ENCODE results near the gene GNAZ.

Gene GNAZ

DNA sequence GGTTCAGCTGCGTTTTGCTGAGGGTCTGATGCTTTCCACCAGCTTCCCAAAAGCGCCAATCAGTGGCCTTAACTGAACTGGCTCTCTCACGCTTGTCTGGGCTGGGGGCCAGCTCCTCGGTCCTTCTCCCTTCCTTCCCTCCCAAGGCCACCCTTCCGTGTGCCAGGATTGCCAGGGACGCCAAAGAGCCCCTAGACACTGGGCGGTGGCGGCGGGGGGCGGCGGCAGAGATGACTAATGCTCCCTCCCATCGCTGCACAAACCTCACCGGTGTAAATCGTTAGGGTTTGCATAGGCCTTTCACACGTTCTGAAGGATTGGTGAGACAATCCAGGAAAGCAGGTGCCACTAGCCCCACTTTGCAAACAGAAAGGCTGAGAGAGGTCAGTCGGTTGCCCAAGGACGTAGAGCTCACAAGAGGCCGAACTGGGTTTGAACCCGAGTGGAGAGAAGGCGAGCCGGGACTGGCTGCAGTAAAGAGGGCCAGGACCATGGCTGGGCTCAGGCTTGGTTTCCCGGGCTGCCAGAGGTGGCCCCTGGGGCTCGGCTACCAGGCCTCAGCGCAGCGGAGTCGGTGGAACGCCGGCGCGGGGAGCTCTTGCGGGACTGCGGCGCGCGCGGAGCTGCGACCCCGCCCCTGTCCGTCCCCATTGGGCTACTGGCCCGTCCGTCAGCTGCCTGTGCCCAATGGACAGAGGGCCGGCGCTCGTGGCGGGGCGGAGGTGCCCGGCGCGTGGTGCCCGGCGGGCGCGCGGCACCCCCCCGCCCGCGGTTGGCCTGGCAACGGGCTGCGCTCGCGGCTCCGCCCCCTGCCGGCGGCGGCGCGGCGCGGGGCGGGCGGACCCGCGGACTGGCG is 589 bp upstream of the GNAZ start:
- peak; percentile 80 to 90 for DNase-seq (ENCODE audit: low read depth in 1 of 2, low spot score in 1 of 2)
- TF ChIP-seq JUND (IDR thresholded peaks at IDR 0.05; ENCODE audit: low read depth), result no peak
- in situ Hi-C loops (cut with HindIII; ENCODE audit: low pct_unique_long_range_greater_than_20kb, low sequenced_read_pairs), result no loop called here

DNA sequence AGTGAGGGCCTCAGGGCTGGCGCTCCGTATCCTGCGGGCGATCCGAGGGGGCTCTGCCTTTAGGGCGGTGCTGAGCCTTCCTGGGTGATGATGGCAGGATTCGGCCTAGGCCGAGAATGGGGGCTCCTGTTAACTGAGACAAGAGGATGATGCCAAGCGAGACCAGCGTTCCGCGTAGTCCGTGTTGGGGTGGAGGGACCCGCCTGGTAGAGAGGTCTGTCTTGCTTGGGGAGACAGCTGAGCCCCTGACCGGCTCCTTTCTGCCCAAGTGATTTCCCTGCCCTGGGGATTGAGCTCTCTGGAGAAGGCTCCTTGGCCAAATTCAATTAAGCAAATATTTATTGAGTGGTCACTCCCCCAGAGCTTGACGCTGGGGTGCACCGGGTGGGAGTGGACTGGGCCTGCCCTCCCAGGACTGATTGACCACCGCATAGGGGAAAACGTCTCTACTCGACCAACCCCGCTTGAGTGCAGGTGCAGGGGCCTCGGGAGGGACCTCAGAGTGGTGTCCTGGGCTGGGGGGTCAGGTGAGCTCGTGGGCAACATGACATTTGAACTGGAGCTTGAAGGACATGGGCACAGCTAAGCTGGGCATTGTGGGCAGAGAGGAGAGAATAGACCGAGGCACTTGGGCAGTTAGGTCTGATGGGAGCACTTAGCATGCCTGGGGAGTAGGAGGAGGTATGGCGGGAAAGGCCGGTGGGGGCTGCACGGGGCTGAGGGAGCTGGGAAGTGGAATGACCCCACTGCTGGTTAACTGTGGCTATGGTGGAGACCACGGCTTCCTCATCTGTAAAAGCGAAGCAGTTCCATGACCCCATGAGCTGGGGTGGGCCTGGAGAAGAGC is 1.1 kb downstream of the GNAZ start:
- TF ChIP-seq JUND (IDR thresholded peaks at IDR 0.05; ENCODE audit: low read depth), result no peak
- DNase-seq (ENCODE audit: low read depth in 1 of 2, low spot score in 1 of 2), result no peak
- in situ Hi-C loops (cut with HindIII; ENCODE audit: low pct_unique_long_range_greater_than_20kb, low sequenced_read_pairs), result no loop called here

DNA sequence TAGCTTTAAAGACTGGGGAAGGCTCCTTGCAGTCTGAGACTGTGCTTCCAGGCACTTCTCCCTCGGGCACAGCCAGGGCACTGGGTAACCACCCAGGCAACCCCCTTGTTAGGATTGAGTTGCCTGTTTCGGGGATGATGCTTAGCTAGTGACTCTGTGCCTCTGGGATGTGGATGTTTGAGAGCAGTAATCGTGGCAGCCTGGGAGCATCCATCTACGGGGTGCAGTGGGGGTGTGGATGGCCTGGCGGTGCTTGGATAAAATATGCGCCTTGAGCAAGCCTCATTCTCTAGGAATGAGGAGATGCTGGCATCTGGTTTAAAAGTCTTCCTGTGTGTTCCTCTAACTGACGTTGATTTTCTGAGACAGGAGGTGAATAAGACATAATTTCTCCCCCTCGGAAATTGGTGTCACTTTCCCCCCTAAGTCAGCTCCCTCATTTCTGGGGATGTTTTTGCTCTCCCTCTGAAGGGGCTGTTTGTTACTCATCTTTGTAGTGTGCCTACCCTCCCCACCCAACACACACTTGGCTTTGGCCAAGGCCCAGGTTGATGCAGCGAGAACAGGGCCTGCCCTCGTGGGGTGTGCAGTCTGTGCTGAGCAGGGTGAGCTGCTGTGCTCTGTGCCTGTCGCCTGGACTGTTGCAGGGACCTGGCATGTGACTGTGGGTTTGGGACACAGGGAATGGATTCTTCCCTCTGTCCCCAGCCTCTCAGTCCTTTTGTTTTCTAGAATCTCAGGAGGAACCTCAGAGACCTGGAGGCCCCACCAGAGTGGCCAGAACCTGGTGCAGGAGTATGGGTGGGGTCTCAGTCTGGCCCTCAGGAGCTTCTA is 2.0 kb downstream of the GNAZ start:
- DNase-seq (ENCODE audit: low read depth in 1 of 2, low spot score in 1 of 2), result no peak
- TF ChIP-seq JUND (IDR thresholded peaks at IDR 0.05; ENCODE audit: low read depth), result no peak
- in situ Hi-C loops (cut with HindIII; ENCODE audit: low pct_unique_long_range_greater_than_20kb, low sequenced_read_pairs), result no loop called here

DNA sequence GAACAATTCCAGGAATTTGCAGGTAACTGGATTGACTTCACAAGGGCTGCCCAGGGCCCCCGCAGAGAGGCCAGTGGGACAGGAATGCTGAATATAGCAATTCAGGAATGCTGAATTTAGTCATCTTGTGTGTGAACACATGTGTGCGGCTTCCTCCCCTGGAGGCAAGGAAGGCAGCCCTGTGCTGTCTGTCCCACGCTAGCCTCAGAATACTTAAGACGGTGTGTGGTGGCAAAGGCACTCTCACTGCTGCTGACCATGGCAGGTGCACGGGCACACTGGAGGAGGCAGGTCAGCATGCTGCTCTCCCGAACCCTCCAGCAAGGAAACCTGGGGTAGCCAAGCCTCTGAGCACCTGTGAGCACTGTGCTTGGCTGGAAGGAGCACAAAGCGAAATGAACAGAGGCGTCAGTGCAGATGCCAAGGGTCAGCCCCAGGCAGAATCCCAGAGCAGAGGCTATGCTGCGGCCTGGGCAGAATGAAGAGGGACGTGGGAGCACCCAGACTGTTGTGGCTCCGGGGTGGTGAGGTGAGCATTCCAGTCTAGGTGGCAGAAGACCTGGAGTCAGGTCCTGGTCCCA is 2.7 kb downstream of the GNAZ start:
- no peak for TF ChIP-seq JUND (IDR thresholded peaks at IDR 0.05; ENCODE audit: low read depth)
- in situ Hi-C loops (cut with HindIII; ENCODE audit: low pct_unique_long_range_greater_than_20kb, low sequenced_read_pairs), result no loop called here
- no peak for DNase-seq (ENCODE audit: low read depth in 1 of 2, low spot score in 1 of 2)

DNA sequence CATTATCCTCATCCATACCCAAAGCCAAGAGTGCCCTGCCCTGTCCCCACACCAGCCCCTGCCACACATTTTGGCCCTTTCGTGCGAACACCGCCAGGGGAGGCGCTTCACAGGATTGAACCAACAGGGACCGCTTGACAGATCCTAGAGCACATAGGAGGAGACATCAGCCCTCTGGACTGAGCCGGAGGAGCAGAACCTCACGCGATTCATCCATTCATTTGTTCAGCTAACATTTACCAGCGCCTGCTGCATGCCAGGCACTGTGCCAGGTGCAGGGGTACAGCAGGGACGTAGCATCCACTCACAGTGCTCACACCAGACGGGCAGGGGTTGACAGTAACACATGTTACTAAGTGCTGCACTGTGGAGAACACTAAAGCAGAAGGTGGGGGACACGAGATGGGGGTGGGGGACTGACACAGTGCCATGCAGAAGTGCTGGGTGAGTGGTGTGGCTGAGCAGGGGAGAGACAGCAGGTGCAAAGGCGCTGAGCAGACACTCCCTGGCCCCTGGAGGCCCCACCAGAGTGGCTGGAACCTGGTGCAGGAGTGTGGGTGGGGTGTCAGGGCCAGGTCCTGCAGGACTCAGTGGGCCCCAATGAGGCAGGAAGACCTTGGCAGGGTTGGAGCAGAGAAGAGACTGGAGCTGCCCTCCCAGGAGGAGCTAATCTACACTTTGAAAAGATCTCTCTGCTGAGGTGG is 3.4 kb downstream of the GNAZ start:
- no peak for DNase-seq (ENCODE audit: low read depth in 1 of 2, low spot score in 1 of 2)
- in situ Hi-C loops (cut with HindIII; ENCODE audit: low pct_unique_long_range_greater_than_20kb, low sequenced_read_pairs), result no loop called here
- no peak for TF ChIP-seq JUND (IDR thresholded peaks at IDR 0.05; ENCODE audit: low read depth)

DNA sequence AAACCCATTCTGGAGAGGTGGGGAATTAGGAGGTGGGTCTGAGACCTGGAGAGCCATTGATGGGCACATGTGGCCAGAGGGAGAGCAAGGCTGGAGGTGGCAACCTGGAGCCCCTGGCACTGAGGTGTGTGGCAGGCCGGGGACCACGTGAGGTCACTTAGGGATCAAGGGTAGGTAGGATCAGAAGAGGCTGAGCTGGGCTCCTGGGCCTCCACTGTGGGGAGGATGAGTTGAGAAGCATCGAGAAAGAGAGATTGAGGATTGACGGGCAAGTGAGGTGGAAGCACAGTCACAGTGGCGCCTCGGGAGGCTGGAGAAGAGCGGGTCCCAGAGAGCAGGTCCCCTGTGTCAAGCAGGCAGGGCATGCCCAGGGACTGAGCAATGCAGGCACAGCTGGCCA is 4.1 kb downstream of the GNAZ start:
- DNase-seq (ENCODE audit: low read depth in 1 of 2, low spot score in 1 of 2), result no peak
- in situ Hi-C loops (cut with HindIII; ENCODE audit: low pct_unique_long_range_greater_than_20kb, low sequenced_read_pairs), result no loop called here
- TF ChIP-seq JUND (IDR thresholded peaks at IDR 0.05; ENCODE audit: low read depth), result no peak

DNA sequence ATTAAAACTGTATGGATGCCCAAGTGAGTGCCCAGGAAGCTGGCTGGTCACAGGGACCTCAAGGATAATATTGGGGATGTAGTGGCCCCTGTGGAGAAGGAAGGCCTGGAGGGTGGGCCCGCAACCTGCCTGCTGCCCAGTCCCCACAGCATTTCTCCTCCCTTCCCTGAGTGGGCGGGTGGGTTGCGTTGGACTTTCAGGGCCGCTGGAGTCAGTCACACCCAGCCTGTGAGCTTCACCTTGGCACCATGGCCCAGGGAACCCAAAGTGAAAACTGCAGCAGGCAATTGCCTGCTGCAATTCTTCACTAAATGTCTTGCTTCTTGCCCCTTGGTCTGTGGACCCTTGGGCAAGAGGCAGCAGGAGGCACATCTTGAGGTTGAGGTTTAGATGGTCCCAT is 4.7 kb downstream of the GNAZ start:
- in situ Hi-C loops (cut with HindIII; ENCODE audit: low pct_unique_long_range_greater_than_20kb, low sequenced_read_pairs), result no loop called here
- TF ChIP-seq JUND (IDR thresholded peaks at IDR 0.05; ENCODE audit: low read depth), result no peak
- no peak for DNase-seq (ENCODE audit: low read depth in 1 of 2, low spot score in 1 of 2)

DNA sequence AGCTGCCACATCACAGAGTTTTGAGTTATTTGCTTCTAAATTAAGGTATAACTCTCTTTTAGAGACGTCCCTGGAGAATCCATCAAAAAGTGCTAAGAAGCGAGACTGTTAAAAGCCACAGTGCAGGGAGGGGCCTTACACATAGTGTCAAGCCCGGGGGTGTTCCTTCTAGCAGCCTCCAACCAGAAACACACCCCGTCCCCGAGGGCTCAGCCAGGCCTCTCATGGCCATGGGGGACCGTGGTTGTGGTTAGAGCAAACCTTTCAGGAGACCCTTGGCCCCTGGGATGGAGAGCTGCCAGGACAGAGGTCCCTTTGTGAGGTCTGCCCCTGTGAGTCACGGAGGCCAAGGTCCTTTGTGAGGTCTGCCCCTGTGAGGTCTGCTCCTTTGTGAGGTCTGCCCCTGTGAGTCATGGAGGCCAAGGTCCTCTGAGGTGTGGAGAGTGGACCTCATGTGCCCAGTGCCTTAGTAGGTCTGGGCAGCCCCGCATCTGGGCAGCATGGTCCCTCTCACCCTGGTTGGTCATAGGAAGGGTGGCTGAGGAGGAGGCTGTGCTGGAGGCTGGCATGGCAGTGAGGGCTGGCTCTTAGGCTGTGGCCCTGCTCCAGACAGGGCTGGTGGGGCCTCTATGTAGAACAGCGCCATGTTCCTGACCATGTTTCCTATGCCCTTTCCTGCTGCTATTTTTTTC is 5.4 kb downstream of the GNAZ start:
- no peak for TF ChIP-seq JUND (IDR thresholded peaks at IDR 0.05; ENCODE audit: low read depth)
- DNase-seq (ENCODE audit: low read depth in 1 of 2, low spot score in 1 of 2), result no peak
- in situ Hi-C loops (cut with HindIII; ENCODE audit: low pct_unique_long_range_greater_than_20kb, low sequenced_read_pairs), result no loop called here

DNA sequence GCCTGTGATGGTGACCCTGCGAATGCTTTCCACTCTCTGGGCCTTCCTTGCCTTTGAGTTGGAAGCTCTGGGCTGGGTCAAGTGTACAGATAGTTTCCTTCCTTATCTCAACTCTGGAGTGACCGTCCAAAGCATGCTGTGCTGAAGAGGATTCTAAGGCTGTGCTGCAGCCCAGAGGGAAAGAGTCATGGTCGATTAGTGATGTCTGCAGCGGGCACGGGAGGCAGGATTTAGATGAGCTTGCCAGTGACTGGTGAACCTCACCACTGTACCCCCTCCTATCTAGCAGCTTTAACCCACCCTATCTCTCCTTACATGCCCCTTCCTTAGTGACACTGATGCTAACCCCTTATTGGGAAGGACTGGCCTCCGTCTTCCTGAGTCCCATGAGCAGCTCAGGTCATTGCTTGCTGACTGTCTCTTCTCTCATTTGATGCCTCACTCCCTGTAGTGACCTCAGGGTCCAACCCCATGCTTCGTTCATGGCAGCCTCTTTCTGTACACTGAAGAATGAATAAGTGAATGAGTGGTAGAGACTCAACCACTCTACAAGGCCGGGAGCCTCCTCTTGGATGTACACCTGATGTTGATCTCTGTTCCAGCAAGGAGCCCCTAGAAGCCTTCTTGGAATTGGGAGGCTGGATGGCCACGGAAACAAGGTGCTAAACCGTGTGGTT is 6.7 kb downstream of the GNAZ start:
- no peak for TF ChIP-seq JUND (IDR thresholded peaks at IDR 0.05; ENCODE audit: low read depth)
- DNase-seq (ENCODE audit: low read depth in 1 of 2, low spot score in 1 of 2), result no peak
- in situ Hi-C loops (cut with HindIII; ENCODE audit: low pct_unique_long_range_greater_than_20kb, low sequenced_read_pairs), result no loop called here

DNA sequence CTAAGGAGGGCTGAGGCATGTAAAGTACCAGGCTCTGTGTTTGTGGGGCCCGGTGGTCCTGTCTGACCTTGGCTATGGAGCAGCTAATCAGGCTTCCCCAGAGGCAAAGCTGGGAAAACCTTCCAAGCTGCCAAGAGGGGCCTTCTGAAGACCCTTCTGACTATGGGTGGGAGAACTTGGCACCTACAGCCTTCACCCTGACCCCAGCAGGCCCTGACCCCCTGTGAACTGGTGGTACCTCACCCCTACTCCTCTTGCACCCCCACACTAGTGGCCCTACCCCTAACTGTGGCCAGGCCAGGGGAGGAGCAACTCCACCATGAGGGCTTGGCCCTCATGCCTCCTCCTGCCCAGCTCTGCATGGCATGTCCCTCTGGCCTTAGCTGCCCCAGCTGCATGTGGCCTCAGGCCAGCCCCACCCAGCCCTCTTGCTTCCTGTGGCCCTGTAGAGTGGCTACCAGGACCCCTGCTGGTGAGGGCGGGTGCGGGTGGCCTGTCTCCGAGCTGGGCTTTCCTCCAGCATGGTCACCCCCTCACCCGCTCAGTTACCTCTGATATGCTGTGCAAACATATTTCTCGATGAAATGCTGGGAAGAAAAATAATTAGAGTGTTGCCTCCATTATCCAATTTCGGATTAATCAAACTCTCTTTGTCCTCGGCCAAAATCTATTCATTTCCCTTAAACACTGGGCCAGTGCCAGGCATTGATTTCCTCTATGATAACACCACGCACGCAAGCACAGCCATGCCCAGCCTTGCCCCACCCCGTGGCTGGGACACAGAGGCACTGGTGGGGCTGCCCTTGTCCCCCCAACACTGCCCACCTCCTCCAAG is 7.5 kb downstream of the GNAZ start:
- no peak for TF ChIP-seq JUND (IDR thresholded peaks at IDR 0.05; ENCODE audit: low read depth)
- no peak for DNase-seq (ENCODE audit: low read depth in 1 of 2, low spot score in 1 of 2)
- in situ Hi-C loops (cut with HindIII; ENCODE audit: low pct_unique_long_range_greater_than_20kb, low sequenced_read_pairs), result no loop called here

Measured in T47D (cell line).